GM12875 (cell line): ENCODE results near the gene MS4A10.
"Not testable (repeated sequence)": the region's sequence is repeated elsewhere in the genome, so short reads cannot be mapped to it uniquely, and the experiment has no call there.

Source experiments
- H3K4me3 ChIP-seq: one replicate; pipeline ENCODE4 v1.5.1; 2011; ENCODE audit warnings: low read depth, low read length, control low read depth
- TF ChIP-seq, protein P1 (sequence below): IDR thresholded peaks from 2 replicates; pipeline ENCODE4 v1.5.1; 2011; ENCODE audit warnings: low read depth, mild to moderate bottlenecking, control low read depth, inconsistent platforms, low read length, moderate library complexity, borderline replicate concordance; ENCODE audit not compliant: insufficient read depth

MS4A10 gene

DNA sequence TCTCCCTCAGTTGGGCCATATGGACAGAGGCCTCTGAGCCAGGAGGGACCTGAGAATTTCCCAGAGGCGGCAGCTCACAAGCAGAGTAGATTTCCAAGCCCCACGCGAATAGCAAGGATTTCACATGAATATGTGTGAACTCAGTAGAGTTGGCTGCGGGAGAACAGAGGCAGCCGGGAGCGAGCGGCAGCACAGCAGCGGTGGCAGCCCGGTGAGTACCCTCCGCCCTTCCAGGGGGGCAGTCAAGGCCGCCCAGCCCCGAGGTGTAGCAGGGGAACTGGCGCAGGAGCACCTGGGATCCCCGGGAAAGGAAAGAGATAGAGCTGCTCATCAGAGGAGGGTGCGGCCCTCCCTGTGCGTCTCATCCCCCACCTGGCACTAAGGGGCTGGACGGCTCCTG, 36.9 kb upstream of the MS4A10 start:
- H3K4me3 ChIP-seq, result no peak overlapping the region
- TF ChIP-seq, protein P1, sequence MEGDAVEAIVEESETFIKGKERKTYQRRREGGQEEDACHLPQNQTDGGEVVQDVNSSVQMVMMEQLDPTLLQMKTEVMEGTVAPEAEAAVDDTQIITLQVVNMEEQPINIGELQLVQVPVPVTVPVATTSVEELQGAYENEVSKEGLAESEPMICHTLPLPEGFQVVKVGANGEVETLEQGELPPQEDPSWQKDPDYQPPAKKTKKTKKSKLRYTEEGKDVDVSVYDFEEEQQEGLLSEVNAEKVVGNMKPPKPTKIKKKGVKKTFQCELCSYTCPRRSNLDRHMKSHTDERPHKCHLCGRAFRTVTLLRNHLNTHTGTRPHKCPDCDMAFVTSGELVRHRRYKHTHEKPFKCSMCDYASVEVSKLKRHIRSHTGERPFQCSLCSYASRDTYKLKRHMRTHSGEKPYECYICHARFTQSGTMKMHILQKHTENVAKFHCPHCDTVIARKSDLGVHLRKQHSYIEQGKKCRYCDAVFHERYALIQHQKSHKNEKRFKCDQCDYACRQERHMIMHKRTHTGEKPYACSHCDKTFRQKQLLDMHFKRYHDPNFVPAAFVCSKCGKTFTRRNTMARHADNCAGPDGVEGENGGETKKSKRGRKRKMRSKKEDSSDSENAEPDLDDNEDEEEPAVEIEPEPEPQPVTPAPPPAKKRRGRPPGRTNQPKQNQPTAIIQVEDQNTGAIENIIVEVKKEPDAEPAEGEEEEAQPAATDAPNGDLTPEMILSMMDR, result no peak

DNA sequence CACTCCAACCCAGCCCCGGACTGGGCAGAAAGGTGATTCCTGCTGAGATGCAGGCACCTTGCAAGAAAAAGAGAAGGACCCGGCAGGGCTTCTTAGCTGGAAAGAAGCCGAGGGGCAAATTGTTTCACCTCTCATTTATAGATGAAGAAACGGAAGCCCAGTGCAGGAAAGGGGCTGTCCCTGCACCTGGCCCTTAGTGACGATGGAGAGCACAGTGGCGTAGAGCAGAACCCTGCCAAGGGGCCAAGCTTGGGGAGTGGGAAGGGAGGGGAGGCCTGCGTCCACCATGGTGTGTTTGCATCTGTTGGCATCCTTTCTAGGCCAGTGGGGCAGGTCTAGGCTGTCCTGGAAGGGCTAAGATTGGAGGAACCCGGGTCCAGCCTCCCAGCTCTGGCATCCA, 36.3 kb upstream of the MS4A10 start:
- no peak overlapping the region for H3K4me3 ChIP-seq
- TF ChIP-seq, protein P1, result no peak

DNA sequence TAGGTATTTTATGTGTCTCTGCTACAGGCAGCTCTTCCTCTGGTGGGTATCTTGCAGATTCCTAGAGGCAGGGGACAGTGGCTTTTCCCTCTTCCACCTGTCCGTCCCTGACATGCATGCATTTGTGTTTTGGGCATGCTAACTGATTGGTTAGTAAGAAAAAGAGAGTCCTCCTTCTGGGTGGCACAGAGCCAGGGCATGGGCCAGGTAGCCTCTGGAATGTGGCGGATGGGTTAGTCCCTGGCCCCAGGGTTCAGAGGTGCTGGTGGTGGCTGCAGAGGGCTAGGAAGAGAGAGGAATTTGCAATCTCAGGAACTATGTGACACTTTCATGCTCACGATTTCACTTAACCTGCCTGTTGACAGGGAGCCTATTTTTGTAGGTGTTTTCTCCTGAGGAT, 34.2 kb upstream of the MS4A10 start:
- TF ChIP-seq, protein P1, result no peak
- no peak overlapping the region for H3K4me3 ChIP-seq

DNA sequence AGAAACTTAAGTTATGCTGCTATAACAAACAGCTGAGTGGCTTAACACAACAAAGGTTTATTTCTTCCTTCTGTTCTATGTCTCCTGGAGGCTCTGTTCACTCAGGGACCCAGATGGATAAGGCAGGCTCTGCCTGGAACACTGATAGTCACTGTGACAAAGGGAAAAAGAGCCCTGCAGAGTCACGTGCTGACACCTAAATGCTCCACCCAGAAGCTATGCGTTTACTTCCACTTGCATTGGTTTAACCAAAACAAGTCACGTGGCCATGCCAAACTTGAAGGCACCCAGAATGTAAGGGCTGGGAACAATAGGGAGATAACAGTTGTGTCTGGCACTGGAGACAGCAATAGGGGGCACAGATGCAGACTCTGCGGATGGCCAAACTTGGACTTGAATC, 31.8 kb upstream of the MS4A10 start:
- H3K4me3 ChIP-seq, result no peak overlapping the region
- TF ChIP-seq, protein P1, result no peak

DNA sequence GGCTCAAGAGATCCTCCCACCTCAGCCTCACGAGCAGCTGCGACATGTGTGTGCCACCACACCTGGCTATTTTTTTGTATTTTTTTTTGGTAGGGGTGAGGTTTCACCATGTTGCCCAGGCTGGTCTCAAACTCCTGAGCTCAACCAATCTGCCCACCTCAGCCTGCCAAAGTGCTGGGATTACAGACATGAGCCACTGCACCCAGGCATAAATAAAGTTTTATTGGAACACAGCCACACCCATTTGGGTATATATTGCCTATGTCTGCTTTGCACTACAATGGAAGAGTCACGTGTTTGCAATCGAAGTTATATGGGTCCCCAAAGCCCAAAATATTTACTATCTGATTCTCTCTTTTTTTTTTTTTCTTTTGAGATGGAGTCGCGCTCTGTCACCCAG, 30.2 kb upstream of the MS4A10 start:
- no peak overlapping the region for H3K4me3 ChIP-seq
- TF ChIP-seq, protein P1, result no peak

DNA sequence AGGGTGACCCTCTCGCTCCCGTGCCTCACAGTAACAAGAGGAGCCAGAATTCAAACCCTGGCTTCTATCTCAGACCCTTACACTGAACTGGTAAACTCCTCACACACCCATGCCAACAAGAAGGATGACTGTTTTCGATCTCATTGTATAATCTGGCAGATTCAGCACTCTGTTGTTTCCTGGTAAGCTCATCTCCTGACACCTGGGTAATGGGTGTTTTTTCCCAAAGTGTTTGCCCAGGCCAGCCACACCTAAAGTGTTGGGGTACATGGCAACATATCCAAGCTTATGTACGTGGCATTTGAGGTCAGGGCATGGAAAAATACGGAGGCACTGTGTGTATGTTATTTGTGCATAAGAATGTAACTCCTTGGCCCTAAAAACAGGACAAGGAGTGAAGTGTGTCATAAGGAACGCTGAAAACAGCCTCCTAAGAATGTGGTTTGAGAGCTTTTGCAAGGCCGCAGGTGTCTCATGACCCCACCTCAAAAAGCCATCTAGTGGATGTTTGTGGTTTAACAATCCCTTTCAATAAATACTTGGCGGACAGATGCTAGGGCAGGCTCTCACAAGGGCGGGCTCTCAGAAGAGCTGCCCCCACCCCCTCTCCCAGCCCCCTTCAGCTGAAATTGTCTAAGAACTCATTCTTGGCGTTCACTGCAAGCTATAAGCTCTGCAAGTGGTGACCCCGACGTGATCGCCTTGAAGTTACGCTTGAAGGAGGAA, 28.7 kb upstream of the MS4A10 start, which contains the start of gene MS4A15:
TSS of gene MS4A15 (plus strand) at position 561 of the 726 bp plus-strand sequence. CDS start 6,867 bp downstream, outside the sequence.
- no peak within 1 kb of the TSS for H3K4me3 ChIP-seq
- TF ChIP-seq, protein P1, result peak; percentile 58

DNA sequence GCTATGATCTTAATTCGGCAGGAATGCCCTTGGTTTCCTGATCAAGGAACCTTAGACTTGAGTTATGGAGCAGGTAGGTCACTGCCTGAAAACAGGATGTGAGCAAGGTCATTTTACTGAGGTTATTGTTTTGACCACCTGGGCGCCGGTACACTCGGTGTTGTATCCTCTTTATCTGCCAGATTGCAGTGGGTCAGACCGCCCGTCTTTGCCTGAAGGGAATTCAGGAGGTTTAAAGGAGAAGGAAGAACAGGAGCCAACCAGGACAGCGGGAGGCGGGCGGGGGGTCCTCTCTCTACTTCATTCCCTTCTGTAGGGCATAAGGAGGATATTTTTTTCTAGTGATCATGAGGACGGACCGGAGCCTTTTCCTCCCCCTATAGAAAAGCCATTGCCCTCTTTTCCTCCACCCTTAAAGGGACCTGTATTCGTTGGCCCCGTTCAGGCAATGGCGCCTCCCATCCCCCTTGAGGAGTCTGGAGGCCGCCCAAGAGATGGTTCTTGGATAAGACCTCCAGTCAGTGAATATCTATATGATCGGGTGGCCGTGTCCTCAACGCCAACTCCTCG, 27.8 kb upstream of the MS4A10 start:
- no peak overlapping the region for H3K4me3 ChIP-seq
- TF ChIP-seq, protein P1, result no peak

DNA sequence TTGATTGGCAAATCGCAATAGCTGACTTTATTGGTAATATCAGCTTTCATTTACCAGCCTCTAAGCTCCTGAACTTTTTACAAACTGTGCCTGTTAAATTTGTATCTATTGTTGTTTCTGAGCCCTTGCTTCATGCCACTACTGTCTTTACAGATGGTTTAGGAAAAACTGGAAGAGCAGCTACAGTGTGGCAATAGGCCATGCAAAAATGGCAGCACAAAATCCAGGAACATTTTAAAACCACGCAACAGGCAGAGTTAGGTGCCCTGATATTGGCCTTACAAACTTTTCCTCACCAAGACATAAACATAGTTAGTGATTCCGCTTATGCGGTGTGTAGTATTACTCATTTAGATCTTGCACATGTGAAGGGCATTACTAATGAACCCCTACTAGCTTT, 26.5 kb upstream of the MS4A10 start:
- not testable (repeated sequence) for H3K4me3 ChIP-seq

DNA sequence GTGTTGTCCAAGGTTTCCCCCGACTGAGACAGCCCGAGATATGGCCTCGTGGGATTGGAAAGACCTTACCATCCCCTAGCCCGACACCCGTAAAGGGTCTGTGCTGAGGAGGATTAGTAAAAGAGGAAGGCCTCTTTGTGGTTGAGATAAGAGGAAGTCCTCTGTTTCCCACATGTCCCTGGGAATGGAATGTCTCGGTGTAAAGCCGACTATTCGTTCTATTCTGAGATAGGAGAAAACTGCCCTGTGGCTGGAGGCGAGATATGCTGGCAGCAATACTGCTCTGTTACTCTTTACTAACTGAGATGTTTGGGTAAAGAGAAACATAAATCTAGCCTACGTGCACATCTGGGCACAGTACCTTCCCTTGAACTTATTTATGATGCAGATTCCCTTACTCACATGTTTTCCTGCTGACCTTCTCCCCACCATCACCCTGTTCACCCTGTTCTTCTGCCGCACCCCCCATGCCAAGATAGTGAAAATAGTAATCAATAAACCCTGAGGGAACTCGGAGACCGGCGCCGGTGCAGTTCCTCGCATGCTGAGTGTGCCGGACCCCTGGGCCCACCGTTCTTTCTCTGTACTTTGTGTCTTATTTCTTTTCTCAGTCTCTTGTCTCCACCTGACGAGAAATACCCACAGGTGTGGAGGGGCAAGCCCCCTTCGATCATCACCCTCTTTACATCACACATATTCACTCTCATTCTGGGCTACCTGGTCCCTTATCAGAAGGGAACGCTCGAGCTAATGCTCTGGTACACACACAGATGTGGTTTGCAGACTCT, 25.5 kb upstream of the MS4A10 start:
- not testable (repeated sequence) for H3K4me3 ChIP-seq
